IMR-90 (cell line): Measurements from ENCODE around the gene NHEJ1. TPM values are rescaled to one million over a fixed set of nuclear protein-coding genes. Genes with fewer than 3 reads are reported as not detected.

ENCODE experiments used
- ATAC-seq: fragments of 200-7000 bp; cut with Tn5 transposase; 2 replicates; pipeline ENCODE4 v1.9.1; 2020; ENCODE audit warnings: low read depth, mild to moderate bottlenecking, moderate library complexity
- BruUV-seq: library from RNA; stranded (reverse); fragments of 400-500 nt; replicated peaks from 2 replicates; lab custom pipeline; 2021; lab: Mats Ljungman, UMichigan
- CTCF ChIA-PET: fragments of 300-600 bp; formaldehyde crosslinking; extraction: SDS; loops from one replicate; lab custom pipeline; 2021; ENCODE audit warnings: antibody characterized with exemption; lab: Yijun Ruan, JAX
- POLR2A ChIA-PET: fragments of 300-600 bp; sonication (Branson Sonifier 250); formaldehyde crosslinking; loops from one replicate; lab custom pipeline; 2022; ENCODE audit warnings: antibody characterized with exemption; ENCODE audit not compliant: unreplicated experiment; lab: Charles Lee
- DNase-seq: peaks from one replicate; pipeline ENCODE4 v3.0.0; 2013
- H2AFZ ChIP-seq: replicated peaks from 2 replicates; pipeline ENCODE3; 2013; ENCODE audit warnings: low read length, mild to moderate bottlenecking; ENCODE audit not compliant: poor library complexity
- H2AK5ac ChIP-seq: 2 replicates; pipeline ENCODE4 v1.6.1; 2013; ENCODE audit warnings: low read depth, low read length, inconsistent platforms
- H2AK9ac ChIP-seq: replicated peaks from 2 replicates; pipeline ENCODE3; 2013; ENCODE audit warnings: mild to moderate bottlenecking, low read depth, low read length, moderate library complexity; ENCODE audit not compliant: poor library complexity
- H2BK120ac ChIP-seq: 2 replicates; pipeline ENCODE4 v1.6.1; 2013; ENCODE audit warnings: low read depth, low read length, inconsistent platforms
- H2BK15ac ChIP-seq: 3 replicates; pipeline ENCODE4 v1.6.1; 2013; ENCODE audit warnings: low read depth, low read length, inconsistent platforms
- H2BK20ac ChIP-seq: 2 replicates; pipeline ENCODE4 v1.6.1; 2013; ENCODE audit warnings: low read depth, mild to moderate bottlenecking, inconsistent platforms, low read length, moderate library complexity
- H2BK5ac ChIP-seq: 2 replicates; pipeline ENCODE4 v1.6.1; 2013; ENCODE audit warnings: mild to moderate bottlenecking, low read depth, low read length, inconsistent platforms; ENCODE audit not compliant: poor library complexity, severe bottlenecking
- H3K14ac ChIP-seq: replicated peaks from 2 replicates; pipeline ENCODE4 v1.6.1; 2013; ENCODE audit warnings: low read depth, low read length, inconsistent platforms
- H3K18ac ChIP-seq: 2 replicates; pipeline ENCODE4 v1.6.1; 2013; ENCODE audit warnings: low read depth, low read length, control low read depth
- H3K23ac ChIP-seq: 2 replicates; pipeline ENCODE4 v1.6.1; 2013; ENCODE audit warnings: low read depth, low read length, inconsistent platforms
- H3K27ac ChIP-seq: 2 replicates; pipeline ENCODE4 v1.5.1; 2013; ENCODE audit warnings: mild to moderate bottlenecking, control low read depth, low read length; ENCODE audit not compliant: insufficient read depth
- H3K27me3 ChIP-seq: 2 replicates; pipeline ENCODE4 v1.6.1; 2013; ENCODE audit warnings: low read length; ENCODE audit not compliant: control insufficient read depth, insufficient read depth
- H3K36me3 ChIP-seq: 2 replicates; pipeline ENCODE4 v1.6.1; 2013; ENCODE audit warnings: low read length, mixed read lengths; ENCODE audit not compliant: control insufficient read depth, insufficient read depth
- H3K4ac ChIP-seq: 2 replicates; pipeline ENCODE4 v1.6.1; 2013; ENCODE audit warnings: low read depth, low read length, inconsistent platforms
- H3K4me1 ChIP-seq: 2 replicates; pipeline ENCODE4 v1.6.1; 2013; ENCODE audit warnings: low read length, mixed read lengths; ENCODE audit not compliant: control insufficient read depth, insufficient read depth
- H3K4me2 ChIP-seq: 2 replicates; pipeline ENCODE4 v1.6.1; 2013; ENCODE audit warnings: low read depth, mild to moderate bottlenecking, control low read depth, low read length, moderate library complexity
- H3K4me3 ChIP-seq: 2 replicates; pipeline ENCODE4 v1.5.1; 2013; ENCODE audit warnings: low read depth, mild to moderate bottlenecking, control low read depth, low read length, moderate library complexity; ENCODE audit not compliant: insufficient read depth
- H3K56ac ChIP-seq: 2 replicates; pipeline ENCODE4 v1.6.1; 2013; ENCODE audit warnings: low read length, inconsistent platforms; ENCODE audit not compliant: insufficient read depth; ENCODE audit errors: extremely low read depth
- H3K79me1 ChIP-seq, 2 experiments: 2 replicates each; pipeline ENCODE4 v1.6.1; 2013; ENCODE audit warnings: low read length in 2 of 2, inconsistent platforms in 1 of 2, low read depth in 1 of 2
- H3K9ac ChIP-seq: 2 replicates; pipeline ENCODE4 v1.6.1; 2013; ENCODE audit warnings: low read depth, low read length, control low read depth
- H3K9me1 ChIP-seq: 2 replicates; pipeline ENCODE4 v1.6.1; 2013; ENCODE audit warnings: low read length, inconsistent platforms; ENCODE audit not compliant: insufficient read depth
- H3K9me3 ChIP-seq: 2 replicates; pipeline ENCODE4 v1.6.1; 2013; ENCODE audit warnings: low read length; ENCODE audit not compliant: control insufficient read depth, insufficient read depth
- H4K20me1 ChIP-seq: 2 replicates; pipeline ENCODE4 v1.6.1; 2013; ENCODE audit warnings: low read length, inconsistent platforms; ENCODE audit not compliant: insufficient read depth
- H4K5ac ChIP-seq: 2 replicates; pipeline ENCODE4 v1.6.1; 2013; ENCODE audit warnings: mild to moderate bottlenecking, low read depth, low read length, control low read depth
- H4K8ac ChIP-seq, 2 experiments: 2 replicates each; pipeline ENCODE4 v1.6.1; 2013; ENCODE audit warnings: low read depth in 2 of 2, low read length in 2 of 2, control low read depth in 1 of 2, inconsistent platforms in 1 of 2
- H4K91ac ChIP-seq: 2 replicates; pipeline ENCODE4 v1.6.1; 2013; ENCODE audit warnings: low read depth, low read length, inconsistent platforms; ENCODE audit not compliant: insufficient read depth
- BHLHE40 ChIP-seq: fragments of 150-350 bp; IDR thresholded peaks from 2 replicates; pipeline ENCODE4 v1.6.1; 2016; ENCODE audit warnings: mild to moderate bottlenecking, low read depth, low read length
- CEBPB ChIP-seq: IDR thresholded peaks from 2 replicates; pipeline ENCODE4 v1.6.1; 2012; ENCODE audit warnings: low read depth, low read length, improper control_type of control experiment
- CHD1 ChIP-seq: IDR thresholded peaks from 2 replicates; pipeline ENCODE4 v1.6.1; 2012; ENCODE audit warnings: low read depth, low read length, improper control_type of control experiment
- CTCF ChIP-seq: conservative IDR thresholded peaks from 2 replicates; pipeline ENCODE4 v1.5.1; 2012; ENCODE audit warnings: mild to moderate bottlenecking, low read depth, low read length, improper control_type of control experiment
- ELK1 ChIP-seq: fragments of 150-350 bp; IDR thresholded peaks from 2 replicates; pipeline ENCODE4 v1.6.1; 2016; ENCODE audit warnings: low read depth, mild to moderate bottlenecking, low read length, moderate library complexity, borderline replicate concordance
- FOS ChIP-seq: fragments of 150-350 bp; IDR thresholded peaks from 2 replicates; pipeline ENCODE4 v1.6.1; 2016; ENCODE audit warnings: low read depth, low read length
- MAFK ChIP-seq: IDR thresholded peaks from 2 replicates; pipeline ENCODE4 v1.6.1; 2012; ENCODE audit warnings: low read depth, low read length, improper control_type of control experiment
- MAZ ChIP-seq: IDR thresholded peaks from 2 replicates; pipeline ENCODE4 v1.6.1; 2012; ENCODE audit warnings: low read depth, mild to moderate bottlenecking, low read length, improper control_type of control experiment, moderate library complexity, borderline replicate concordance
- MXI1 ChIP-seq: IDR thresholded peaks from 2 replicates; pipeline ENCODE4 v1.6.1; 2012; ENCODE audit warnings: low read depth, mild to moderate bottlenecking, low read length, moderate library complexity, borderline replicate concordance
- NFE2L2 ChIP-seq: fragments of 150-350 bp; IDR thresholded peaks from 2 replicates; pipeline ENCODE4 v1.6.1; 2016; ENCODE audit warnings: low read depth, mild to moderate bottlenecking, low read length
- POLR2A ChIP-seq: IDR thresholded peaks from 2 replicates; pipeline ENCODE4 v1.6.1; 2012; ENCODE audit warnings: mild to moderate bottlenecking, low read depth, low read length
- RAD21 ChIP-seq: IDR thresholded peaks from 2 replicates; pipeline ENCODE4 v1.6.1; 2012; ENCODE audit warnings: low read length, improper control_type of control experiment
- RCOR1 ChIP-seq: IDR thresholded peaks from 2 replicates; pipeline ENCODE4 v1.6.1; 2012; ENCODE audit warnings: mild to moderate bottlenecking, low read length, improper control_type of control experiment; ENCODE audit not compliant: insufficient replicate concordance
- RFX5 ChIP-seq: IDR thresholded peaks from 2 replicates; pipeline ENCODE4 v1.8.0; 2012; ENCODE audit warnings: low read depth, mild to moderate bottlenecking, low read length, moderate library complexity
- SMC3 ChIP-seq: fragments of 150-350 bp; IDR thresholded peaks from 2 replicates; pipeline ENCODE4 v1.6.1; 2016; ENCODE audit warnings: low read depth, mild to moderate bottlenecking, antibody characterized with exemption, low read length, moderate library complexity
- whole genome bisulfite sequencing, 2 experiments: methylation state at CpG; one replicate each; pipeline versions ENCODE4 v1.1.5 to v1.1.7; 2013; ENCODE audit warnings: missing lambda C conversion rate in 2 of 2; ENCODE audit not compliant: insufficient read length in 1 of 2; ENCODE audit errors: extremely low coverage in 2 of 2; 5-methylcytosine and 5-hydroxymethylcytosine counted together
- dilution Hi-C: fragments of 300-500 bp; cut with HindIII; formaldehyde crosslinking; loops from one replicate; pipeline ENCODE4 v1.14.3; 2018; ENCODE audit warnings: low sequenced_read_pairs; ENCODE audit not compliant: unreplicated experiment
- in situ Hi-C: fragments of 300-500 bp; cut with MboI; formaldehyde crosslinking; loops from 3 replicates; pipeline ENCODE4 v1.14.3; 2019; ENCODE audit warnings: low sequenced_read_pairs, inconsistent platforms, mixed read lengths
- intact Hi-C: fragments of 100-400 bp; cut with micrococcal nuclease; formaldehyde crosslinking; loops from 2 replicates; pipeline ENCODE4 v1.10.0; 2022
- polyA plus RNA-seq, 3 experiments: library from polyadenylated mRNA; depleted of rRNA; stranded (reverse); fragments of >200 nt; gene quantifications; 2 replicates each; pipeline ENCODE4 v1.2.3, GENCODE V29; 2012; ENCODE audit warnings: low replicate concordance in 1 of 3
- total RNA-seq: library from RNA; depleted of rRNA; stranded (reverse); fragments of >200 nt; gene quantifications from 2 replicates; pipeline ENCODE4 v1.2.3, GENCODE V29; 2012

NHEJ1 gene
- total and polyA plus RNA-seq, 2 of the 4 experiments (the other 2 are of a cell fraction), result 12.5 to 23.1 TPM

- dilution Hi-C loops (no loop called here), in situ Hi-C loops (no loop called here)
These were observed 34.7 kb downstream of the NHEJ1 start for GRCh38 chr2:219125886-219126270.

More at GRCh38 chr2:219125886-219126270, 34.7 kb downstream of the NHEJ1 start:
- Histone ChIP-seq H3K9me3 (no peaks in the 10 kb centered on the region), H3K4ac (no peak overlapping the region), H3K36me3 (no peaks in the 10 kb centered on the region), H3K4me2 (no peak overlapping the region), H3K9me1 (peaks cover 9% of the 10 kb centered on the region), H3K4me3 (no peak overlapping the region), H3K9ac (no peak overlapping the region), H3K23ac (no peak overlapping the region), H2BK120ac (no peak overlapping the region), H3K27me3 (no peaks in the 10 kb centered on the region), H3K18ac (no peak overlapping the region), H2AFZ (no peak overlapping the region), H4K5ac (no peak overlapping the region), H3K56ac (no peak overlapping the region), H3K4me1 (peaks cover 12% of the 10 kb centered on the region), H2AK5ac (no peak overlapping the region), H4K8ac (0 out of 4 replicates have a peak overlapping the region, but pooled peaks of 1 of the 2 experiments have one; percentile 2), H2AK9ac (no peak overlapping the region), H3K14ac (no peak overlapping the region), H2BK15ac (no peak overlapping the region), H2BK5ac (no peak overlapping the region), H4K91ac (no peak overlapping the region), H3K79me1 (no peaks in the 10 kb centered on the region; a peak in 1 of 4 replicates), H3K27ac (no peak overlapping the region), H4K20me1 (no peaks in the 10 kb centered on the region), H2BK20ac (no peak overlapping the region)
- intact Hi-C loops, result loop anchor here (2.0 kb wide), 1 partner anchor 29 kb away; no protein-coding TSS in a partner anchor
- no CpG with 5 or more reads among the region's 1 CpG for WGBS, 2 experiments
- DNase-seq, result no peak
- TF ChIP-seq CHD1, result no peak
- no peak for TF ChIP-seq NFE2L2
- no peak for TF ChIP-seq BHLHE40
- TF ChIP-seq MXI1, result no peak
- no peak for TF ChIP-seq MAZ
- no peak for TF ChIP-seq POLR2A
- no peak for TF ChIP-seq SMC3
- no peak for TF ChIP-seq RFX5
- no peak for TF ChIP-seq MAFK
- no peak for TF ChIP-seq FOS
- TF ChIP-seq CEBPB, result no peak
- no peak for TF ChIP-seq RCOR1
- TF ChIP-seq RAD21, result no peak
- TF ChIP-seq ELK1, result no peak
- TF ChIP-seq CTCF, result no peak
- CTCF ChIA-PET, result interaction anchor here (0.8 to 1.2 kb wide), 4 partner anchors 16 to 68 kb away, joined by 3 to 5 read pairs (median 4); no protein-coding TSS in a partner anchor
- BruUV-seq, result no TSS peak
- no peak for ATAC-seq
- POLR2A ChIA-PET, result no interaction called here
